ENCODE measurements around the gene SOCS2.

GRCh38 chr12:93594766-93595311 lies 22.4 kb downstream of the SOCS2 start:
- no peak for TF ChIP-seq POLR2A (IDR thresholded peaks at IDR 0.05)
- TF ChIP-seq CTCF (IDR thresholded peaks at IDR 0.05): no peak
